GM12891 (cell line): Measurements from ENCODE around the gene MAFF.

Source experiments
- DNase-seq: peaks from one replicate; pipeline ENCODE4 v3.0.0; 2011; ENCODE audit warnings: low spot score; ENCODE audit not compliant: insufficient read length
- FAIRE-seq: peaks from 2 replicates; lab custom pipeline; 2011; peaks lifted over from hg19 to GRCh38; lab: Jason Lieb, UNC
- PAX5 ChIP-seq: IDR thresholded peaks from 2 replicates; pipeline ENCODE4 v1.6.1; 2011; ENCODE audit warnings: low read length, moderate library complexity, mild to moderate bottlenecking; ENCODE audit not compliant: insufficient read depth, severe bottlenecking
- POLR2A ChIP-seq: IDR thresholded peaks from 2 replicates; pipeline ENCODE4 v1.6.1; 2011; ENCODE audit warnings: low read depth, low read length, control low read depth
- POLR2AphosphoS5 ChIP-seq: IDR thresholded peaks from 2 replicates; pipeline ENCODE4 v1.6.1; 2011; ENCODE audit warnings: low read depth, low read length, control low read depth
- POU2F2 ChIP-seq: IDR thresholded peaks from 2 replicates; pipeline ENCODE4 v1.6.1; 2011; ENCODE audit warnings: low read depth, mild to moderate bottlenecking, control low read depth, low read length, moderate library complexity
- SPI1 ChIP-seq: IDR thresholded peaks from 2 replicates; pipeline ENCODE4 v1.6.1; 2011; ENCODE audit warnings: low read depth, low read length, control low read depth
- TAF1 ChIP-seq: IDR thresholded peaks from 2 replicates; pipeline ENCODE4 v1.6.1; 2011; ENCODE audit warnings: low read depth, low read length, control low read depth

Gene MAFF

GRCh38 chr22:38257650-38258250, 56.0 kb downstream of the MAFF start:
- TF ChIP-seq POU2F2 (no peak), PAX5 (no peak), POLR2A (no peak), POLR2AphosphoS5 (no peak), SPI1 (no peak), TAF1 (no peak)
- FAIRE-seq (peak; percentile 38), DNase-seq (no peak)

DNA sequence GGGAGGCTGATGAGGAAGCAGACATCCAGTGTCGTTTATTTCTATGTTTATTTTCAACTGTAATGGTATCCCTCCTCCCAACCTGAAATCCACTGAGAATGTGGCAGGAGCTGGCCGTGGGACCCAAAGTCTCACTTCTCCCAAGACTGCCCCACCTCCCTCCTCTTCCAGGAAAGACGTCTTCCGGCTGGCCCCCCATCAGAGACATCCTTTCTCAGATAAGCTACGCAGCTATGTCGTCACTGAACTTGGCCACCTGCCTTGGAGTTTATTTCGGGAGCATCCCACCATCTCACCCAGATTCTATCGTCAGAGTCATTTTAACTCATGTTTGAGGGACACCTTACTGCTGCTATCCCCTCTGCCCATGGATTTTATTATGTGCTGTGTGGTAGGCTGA, 57.1 kb downstream of the MAFF start:
- FAIRE-seq (peak; percentile 33), DNase-seq (no peak)
- TF ChIP-seq TAF1 (no peak), POLR2AphosphoS5 (no peak), POLR2A (no peak), POU2F2 (no peak), PAX5 (no peak), SPI1 (no peak)

DNA sequence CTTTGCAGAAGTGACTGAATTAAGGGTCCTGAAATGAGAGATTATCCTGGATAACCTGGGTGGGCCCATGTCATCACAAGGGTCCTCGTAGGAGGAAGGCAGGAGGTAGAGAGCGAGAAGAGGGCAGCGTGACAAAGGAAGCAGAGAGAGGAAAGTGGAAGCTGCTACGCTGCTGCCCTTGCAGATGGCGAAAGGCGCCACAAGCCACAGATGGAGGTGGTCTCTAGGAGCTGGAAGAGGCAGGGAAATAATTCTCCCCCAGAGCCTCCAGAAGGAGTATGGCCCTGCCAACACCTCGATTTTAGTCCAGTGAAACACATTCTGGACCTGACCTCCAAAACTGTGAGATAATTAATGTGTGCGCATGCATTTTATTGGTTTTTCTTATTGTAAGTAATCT, 57.6 kb downstream of the MAFF start:
- DNase-seq, result no peak
- FAIRE-seq, result no peak
- TF ChIP-seq PAX5 (no peak), POLR2A (no peak), POU2F2 (no peak), TAF1 (no peak), POLR2AphosphoS5 (no peak), SPI1 (no peak)

- DNase-seq, result no peak
- TF ChIP-seq PAX5, result no peak
- FAIRE-seq, result no peak
These were observed 59.2 kb downstream of the MAFF start for GRCh38 chr22:38260761-38261681.

DNA sequence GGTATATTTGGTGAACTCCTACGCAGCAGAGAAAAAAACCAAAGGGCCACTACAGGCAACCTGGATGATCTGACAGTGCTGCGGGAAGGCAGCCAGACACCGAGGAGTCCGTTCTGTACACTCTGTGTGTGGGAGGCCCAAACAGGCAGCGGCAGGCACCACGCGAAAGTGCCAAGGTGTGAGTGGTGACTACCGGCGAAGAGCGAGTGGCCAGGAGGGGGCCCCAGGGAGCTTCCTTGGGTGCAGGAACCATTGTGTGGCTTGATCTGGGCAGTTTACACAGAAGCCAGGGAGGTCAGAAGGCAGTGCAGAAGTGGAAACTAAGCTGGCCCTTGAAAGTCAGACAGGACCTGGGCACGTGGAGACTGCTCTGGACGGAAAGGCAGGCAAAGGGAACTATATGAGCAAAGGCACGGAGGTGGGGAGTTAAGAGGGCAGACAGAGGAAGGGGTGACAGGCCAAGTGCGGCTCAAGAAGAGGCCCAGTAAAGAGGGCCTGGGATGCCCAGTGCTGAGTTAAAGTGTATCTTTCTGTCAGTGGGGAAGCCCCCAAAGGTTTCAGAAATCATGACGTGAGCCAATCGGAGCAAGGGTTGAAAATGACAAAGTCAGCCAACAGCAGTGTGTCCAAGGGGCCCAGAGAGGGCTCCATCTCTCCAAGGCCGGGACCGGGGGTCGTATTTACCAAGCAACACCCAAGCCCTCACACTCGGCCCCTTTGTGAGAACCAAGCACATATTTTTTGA, 60.4 kb downstream of the MAFF start:
- peak; percentile 90 for FAIRE-seq
- DNase-seq, result no peak

DNA sequence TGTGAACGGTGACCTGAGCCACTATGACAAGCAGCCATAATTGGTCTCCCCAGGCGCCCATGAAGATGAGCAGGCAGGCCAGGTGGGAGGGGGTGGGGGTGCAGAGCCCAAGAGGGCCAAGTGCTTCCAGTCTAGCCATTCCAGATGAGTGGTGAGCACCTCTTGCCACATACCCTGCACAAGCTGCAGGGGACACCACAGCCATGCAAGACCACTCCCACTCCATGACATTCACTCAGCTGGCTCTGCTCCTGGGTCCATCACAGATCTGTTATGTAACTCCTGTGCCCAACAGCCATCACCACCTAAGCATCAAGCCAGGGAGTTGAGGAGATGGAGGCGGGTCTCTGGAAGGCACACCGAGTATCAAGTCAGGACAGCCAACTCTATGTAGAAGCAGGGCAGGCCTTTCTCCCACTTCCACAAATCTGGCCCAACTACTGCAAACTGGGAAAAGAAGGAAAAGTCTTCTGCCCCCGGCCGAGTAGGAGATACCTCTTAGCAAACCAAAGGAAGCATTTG, 62.6 kb downstream of the MAFF start:
- FAIRE-seq (no peak), DNase-seq (no peak)
- TF ChIP-seq POU2F2 (no peak), SPI1 (no peak), TAF1 (no peak), POLR2AphosphoS5 (no peak), POLR2A (no peak), PAX5 (no peak)

More for the DNA sequence above, 60.4 kb downstream of the MAFF start:
- no peak for TF ChIP-seq PAX5
- no peak for TF ChIP-seq POLR2A
- no peak for TF ChIP-seq TAF1
- no peak for TF ChIP-seq POU2F2
- TF ChIP-seq POLR2AphosphoS5, result no peak
- no peak for TF ChIP-seq SPI1
